AG09309 (cell line): ENCODE data around the gene CHD6.

Experiments used
- DNase-seq: peaks from one replicate; pipeline ENCODE4 v3.0.0-alpha.2; 2010; ENCODE audit warnings: low read depth
- H3K4me3 ChIP-seq: 2 replicates; pipeline ENCODE4 v1.5.1; 2011; ENCODE audit warnings: mild to moderate bottlenecking, low read depth, low read length, moderate library complexity; ENCODE audit not compliant: control insufficient read depth
- CTCF ChIP-seq: IDR thresholded peaks from 2 replicates; pipeline ENCODE4 v1.5.1; 2011; ENCODE audit warnings: mild to moderate bottlenecking, low read depth, low read length, inconsistent platforms; ENCODE audit not compliant: insufficient read depth, control insufficient read depth; ENCODE audit errors: missing control alignments

The CHD6 gene

GRCh38 chr20:41433203-41433602 is 185.0 kb downstream of the CHD6 start:
- TF ChIP-seq CTCF, result no peak
- DNase-seq, result no peak
- H3K4me3 ChIP-seq, result no peak overlapping the region

- H3K4me3 ChIP-seq, result no peak overlapping the region
Measured at GRCh38 chr20:41432746-41433145, 185.4 kb downstream of the CHD6 start.

DNA sequence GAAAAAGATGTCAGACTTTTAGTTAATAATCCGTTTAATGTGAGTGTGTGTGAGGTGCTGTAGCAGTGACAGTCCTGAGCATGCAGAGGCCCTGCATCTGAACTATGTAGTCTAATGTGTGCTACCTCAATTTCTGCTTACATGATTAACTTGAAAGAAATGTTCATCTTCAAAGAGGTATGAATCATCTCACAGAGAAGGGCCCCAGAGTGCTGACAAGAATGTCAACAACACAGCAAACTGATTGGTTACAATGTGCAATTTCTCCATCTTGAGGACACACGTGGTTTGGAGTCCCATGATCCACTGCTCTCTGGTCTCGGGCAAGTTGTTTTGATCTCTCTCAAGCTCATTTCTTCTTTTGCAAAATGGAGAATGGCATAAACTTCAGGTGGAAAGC is 189.9 kb downstream of the CHD6 start:
- no peak overlapping the region for H3K4me3 ChIP-seq
- no peak for TF ChIP-seq CTCF
- no peak for DNase-seq

More at GRCh38 chr20:41432746-41433145, 185.4 kb downstream of the CHD6 start:
- no peak for TF ChIP-seq CTCF
- no peak for DNase-seq

DNA sequence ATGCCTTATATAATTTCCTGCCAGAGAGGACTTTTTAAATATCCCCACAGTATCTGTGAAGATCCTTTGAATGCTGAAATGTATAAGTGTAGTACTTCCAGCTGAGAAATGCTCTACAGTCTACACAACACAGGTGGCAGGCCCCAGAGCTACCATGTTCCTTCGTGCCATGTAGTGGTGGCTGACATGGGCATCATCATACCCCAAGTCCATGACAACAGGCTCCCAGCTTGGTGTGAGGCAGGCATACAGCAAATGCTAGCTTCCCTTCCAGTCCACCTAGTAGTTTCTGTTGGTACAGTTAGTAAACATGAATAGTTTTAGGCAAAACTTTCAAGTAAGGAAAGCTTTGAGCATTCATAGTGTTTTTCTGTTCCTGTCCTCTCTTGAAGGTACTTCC is 190.3 kb downstream of the CHD6 start:
- no peak for DNase-seq
- no peak for TF ChIP-seq CTCF
- no peak overlapping the region for H3K4me3 ChIP-seq

- no peak for TF ChIP-seq CTCF
- no peak for DNase-seq
- H3K4me3 ChIP-seq, result no peak overlapping the region
Measured at GRCh38 chr20:41426976-41427375, 191.2 kb downstream of the CHD6 start.

GRCh38 chr20:41426086-41426830 is 191.9 kb downstream of the CHD6 start:
- no peak for DNase-seq
- H3K4me3 ChIP-seq, result no peak overlapping the region
- no peak for TF ChIP-seq CTCF
